ENCODE data around the gene NANOS3. TPM values are rescaled to one million over a fixed set of nuclear protein-coding genes. Genes with fewer than 3 reads are reported as not detected.

NANOS3 gene
- total RNA-seq, 1 donor from 2014 or later: 0.68 TPM

DNA sequence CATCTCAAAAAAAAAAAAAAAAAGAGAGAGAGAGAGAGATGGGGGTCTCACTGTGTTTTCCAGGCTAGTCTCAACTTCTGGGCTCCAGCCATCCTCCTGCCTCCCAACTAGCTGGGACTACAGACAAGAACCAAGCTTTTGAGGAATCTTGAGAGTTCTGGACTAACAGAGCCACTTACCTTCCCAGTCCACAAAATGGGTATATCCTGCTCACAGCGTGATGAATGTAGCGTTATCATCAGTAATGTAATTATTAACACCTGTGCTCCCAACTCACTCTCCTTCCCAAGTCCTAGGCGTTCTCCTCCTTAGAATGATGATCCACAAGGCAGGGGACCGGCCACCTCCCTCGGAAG lies 4.6 kb upstream of the NANOS3 start:
- no peak for DNase-seq
- no peak overlapping the region for H3K27ac ChIP-seq
- H3K4me1 ChIP-seq: no peaks in the 10 kb centered on the region
- no peak for ATAC-seq
- no peaks in the 10 kb centered on the region for H3K9me3 ChIP-seq
- intact Hi-C loops (cut with DNase I): no loop called here
- H3K36me3 ChIP-seq: no peaks in the 10 kb centered on the region
- TF ChIP-seq, protein P1, sequence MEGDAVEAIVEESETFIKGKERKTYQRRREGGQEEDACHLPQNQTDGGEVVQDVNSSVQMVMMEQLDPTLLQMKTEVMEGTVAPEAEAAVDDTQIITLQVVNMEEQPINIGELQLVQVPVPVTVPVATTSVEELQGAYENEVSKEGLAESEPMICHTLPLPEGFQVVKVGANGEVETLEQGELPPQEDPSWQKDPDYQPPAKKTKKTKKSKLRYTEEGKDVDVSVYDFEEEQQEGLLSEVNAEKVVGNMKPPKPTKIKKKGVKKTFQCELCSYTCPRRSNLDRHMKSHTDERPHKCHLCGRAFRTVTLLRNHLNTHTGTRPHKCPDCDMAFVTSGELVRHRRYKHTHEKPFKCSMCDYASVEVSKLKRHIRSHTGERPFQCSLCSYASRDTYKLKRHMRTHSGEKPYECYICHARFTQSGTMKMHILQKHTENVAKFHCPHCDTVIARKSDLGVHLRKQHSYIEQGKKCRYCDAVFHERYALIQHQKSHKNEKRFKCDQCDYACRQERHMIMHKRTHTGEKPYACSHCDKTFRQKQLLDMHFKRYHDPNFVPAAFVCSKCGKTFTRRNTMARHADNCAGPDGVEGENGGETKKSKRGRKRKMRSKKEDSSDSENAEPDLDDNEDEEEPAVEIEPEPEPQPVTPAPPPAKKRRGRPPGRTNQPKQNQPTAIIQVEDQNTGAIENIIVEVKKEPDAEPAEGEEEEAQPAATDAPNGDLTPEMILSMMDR (IDR thresholded peaks at IDR 0.05): no peak
- peak overlapping the region; percentile 48 for H3K4me3 ChIP-seq
- no peaks in the 10 kb centered on the region for H3K27me3 ChIP-seq (ENCODE audit: low read depth)

DNA sequence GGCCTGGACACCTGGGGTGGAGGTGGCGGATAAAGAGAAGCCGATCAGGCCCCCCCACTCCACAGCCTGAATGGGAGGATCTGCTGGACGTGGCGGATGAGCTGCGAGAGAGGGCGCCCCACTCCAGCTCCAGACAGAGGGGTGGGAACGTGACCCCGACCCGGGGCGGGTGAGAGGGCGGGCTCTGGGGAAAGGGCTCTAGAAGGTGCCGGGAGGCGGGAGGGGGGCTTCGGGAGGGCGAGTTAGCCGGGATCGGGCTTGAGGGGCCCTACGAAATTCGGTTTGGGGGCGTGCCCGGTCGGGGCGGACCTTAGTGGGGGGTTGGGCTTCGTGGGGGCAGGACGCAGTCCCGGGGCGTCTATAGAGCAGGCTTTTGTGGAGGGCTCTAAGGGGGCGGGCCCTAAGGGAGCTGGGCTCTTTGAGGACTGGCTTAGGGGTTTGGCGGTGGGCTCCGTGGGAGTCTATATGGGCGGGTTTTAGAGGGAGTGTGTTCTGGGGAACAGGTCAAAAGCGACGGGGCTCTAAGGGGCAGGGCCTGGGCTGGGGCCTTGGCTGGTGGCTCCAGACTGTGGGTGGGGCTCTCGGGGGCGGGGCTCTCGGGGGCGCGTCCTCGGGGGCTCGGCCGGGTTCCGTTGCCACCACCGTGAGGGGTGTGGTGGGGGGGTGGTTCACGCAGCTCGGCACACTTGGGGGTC lies 4.1 kb upstream of the NANOS3 start:
- no peak for DNase-seq
- TF ChIP-seq, protein P1 (IDR thresholded peaks at IDR 0.05): peak; percentile 17
- H3K9me3 ChIP-seq: no peaks in the 10 kb centered on the region
- intact Hi-C loops (cut with DNase I): no loop called here
- H3K4me1 ChIP-seq: no peaks in the 10 kb centered on the region
- H3K4me3 ChIP-seq: peak overlapping the region; percentile 48
- H3K27me3 ChIP-seq (ENCODE audit: low read depth): no peaks in the 10 kb centered on the region
- peak; percentile 64 to 72 for ATAC-seq
- no peak overlapping the region for H3K27ac ChIP-seq
- no peaks in the 10 kb centered on the region for H3K36me3 ChIP-seq

DNA sequence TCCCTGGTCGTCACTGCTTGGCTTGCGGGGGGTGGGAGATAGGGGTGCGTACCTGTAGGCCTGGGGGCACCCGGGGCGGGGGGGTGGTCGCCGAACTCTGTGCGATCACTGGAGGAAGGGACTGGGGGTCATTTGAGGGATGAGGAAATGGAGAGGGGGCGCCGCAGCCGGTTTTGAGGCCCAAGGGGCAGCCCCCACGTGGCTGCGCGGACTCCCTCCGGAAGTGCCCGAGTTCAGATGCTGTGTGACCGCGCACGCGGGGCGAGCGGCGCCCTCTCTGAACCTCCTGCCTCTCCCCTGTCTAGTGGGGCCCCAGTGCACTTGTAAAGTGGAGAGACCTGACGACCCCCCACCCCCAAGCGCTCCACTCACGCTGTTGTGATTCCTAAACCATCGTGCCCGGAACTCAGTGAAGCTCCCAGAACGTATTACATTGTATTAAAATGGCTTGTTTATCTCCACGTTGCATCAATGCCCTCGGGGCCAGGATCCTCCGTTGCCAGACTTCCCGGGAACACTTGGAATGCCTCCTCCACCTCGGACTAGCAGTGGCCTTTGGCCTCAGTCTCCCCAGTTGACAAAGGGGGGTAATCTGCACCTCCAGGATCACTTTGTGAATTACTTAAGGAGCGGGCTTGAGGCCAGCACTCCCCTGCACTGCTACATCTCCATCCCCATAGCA lies 3.0 kb upstream of the NANOS3 start:
- H3K27ac ChIP-seq: no peak overlapping the region
- H3K4me1 ChIP-seq: no peaks in the 10 kb centered on the region
- DNase-seq (no peak), ATAC-seq (no peak)
- intact Hi-C loops (cut with DNase I): no loop called here
- H3K9me3 ChIP-seq: no peaks in the 10 kb centered on the region
- no peaks in the 10 kb centered on the region for H3K36me3 ChIP-seq
- TF ChIP-seq, protein P1 (IDR thresholded peaks at IDR 0.05): no peak
- H3K27me3 ChIP-seq (ENCODE audit: low read depth): no peaks in the 10 kb centered on the region
- H3K4me3 ChIP-seq: no peak overlapping the region

DNA sequence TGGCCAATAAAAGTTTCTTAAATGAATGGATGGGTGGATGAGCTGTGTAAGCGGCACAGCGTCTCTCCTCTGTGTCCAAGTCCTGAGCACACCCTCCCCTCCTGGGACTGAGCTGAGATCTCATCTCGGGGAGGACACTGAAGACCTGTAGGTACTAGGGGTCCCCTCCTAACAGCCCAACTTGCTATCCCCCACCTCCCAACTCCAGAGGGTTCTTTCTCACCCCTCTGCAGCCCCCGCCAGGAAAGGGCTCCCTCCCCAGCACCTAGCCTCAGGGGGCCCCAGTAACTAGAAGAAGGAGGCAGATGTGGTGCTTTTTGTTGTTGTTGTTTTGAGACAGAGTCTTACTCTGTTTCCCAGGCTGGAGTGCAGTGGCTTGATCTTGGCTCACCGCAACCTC lies 1.1 kb upstream of the NANOS3 start:
- ATAC-seq (no peak), DNase-seq (no peak)
- Histone ChIP-seq H3K4me3 (no peak overlapping the region), H3K36me3 (no peaks in the 10 kb centered on the region), H3K9me3 (no peaks in the 10 kb centered on the region), H3K27ac (no peak overlapping the region), H3K27me3 (ENCODE audit: low read depth) (no peaks in the 10 kb centered on the region), H3K4me1 (peaks cover 13% of the 10 kb centered on the region)
- TF ChIP-seq, protein P1 (IDR thresholded peaks at IDR 0.05): no peak
- intact Hi-C loops (cut with DNase I): no loop called here

DNA sequence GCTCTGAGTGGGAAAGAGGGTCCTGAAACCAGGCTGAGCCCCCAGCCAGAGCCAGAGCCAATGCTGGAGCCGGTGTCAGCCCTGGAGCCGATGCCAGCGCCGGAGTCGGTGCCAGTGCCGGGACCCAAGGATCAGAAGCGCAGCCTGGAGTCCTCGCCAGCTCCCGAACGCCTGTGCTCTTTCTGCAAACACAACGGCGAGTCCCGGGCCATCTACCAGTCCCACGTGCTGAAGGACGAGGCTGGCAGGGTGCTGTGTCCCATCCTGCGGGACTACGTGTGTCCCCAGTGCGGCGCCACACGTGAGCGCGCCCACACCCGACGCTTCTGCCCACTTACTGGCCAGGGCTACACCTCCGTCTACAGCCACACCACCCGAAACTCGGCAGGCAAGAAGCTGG lies 369 bp downstream of the NANOS3 start:
- H3K4me1 ChIP-seq: peaks cover 25% of the 10 kb centered on the region
- no peak for ATAC-seq
- TF ChIP-seq, protein P1 (IDR thresholded peaks at IDR 0.05): no peak
- H3K27ac ChIP-seq: no peak overlapping the region
- DNase-seq: no peak
- intact Hi-C loops (cut with DNase I): no loop called here
- H3K4me3 ChIP-seq: no peak overlapping the region
- no peaks in the 10 kb centered on the region for H3K27me3 ChIP-seq (ENCODE audit: low read depth)
- H3K9me3 ChIP-seq: no peaks in the 10 kb centered on the region
- H3K36me3 ChIP-seq: no peaks in the 10 kb centered on the region

Measured in lower lobe of right lung (tissue), 2 donors.